HG03565 (cell line): ENCODE results near the gene GPR83.
"Not testable (repeated sequence)": the region's sequence is repeated elsewhere in the genome, so short reads cannot be mapped to it uniquely, and the experiment has no call there.

Source experiments
- ATAC-seq: cut with Tn5 transposase; IDR thresholded peaks from one replicate; pipeline ENCODE4 v1.9.1; 2021; ENCODE audit warnings: mild to moderate bottlenecking, moderate library complexity; ENCODE audit not compliant: unreplicated experiment

Gene GPR83

GRCh38 chr11:94376841-94377240 lies 24.4 kb downstream of the GPR83 start:
- no peak for ATAC-seq

- ATAC-seq, result not testable (repeated sequence)
These were observed 30.6 kb downstream of the GPR83 start for GRCh38 chr11:94370576-94370975.

- ATAC-seq, result not testable (repeated sequence)
These were observed 50.2 kb downstream of the GPR83 start for GRCh38 chr11:94350850-94351563.

GRCh38 chr11:94346311-94346710 lies 54.9 kb downstream of the GPR83 start:
- not testable (repeated sequence) for ATAC-seq

GRCh38 chr11:94343495-94343894 lies 57.7 kb downstream of the GPR83 start:
- no peak for ATAC-seq

- no peak for ATAC-seq
These were observed 59.0 kb downstream of the GPR83 start for GRCh38 chr11:94342250-94342649.

GRCh38 chr11:94338651-94339050 lies 62.6 kb downstream of the GPR83 start:
- no peak for ATAC-seq

- no peak for ATAC-seq
These were observed 65.2 kb downstream of the GPR83 start for GRCh38 chr11:94336033-94336432.

- ATAC-seq, result no peak
These were observed 68.4 kb downstream of the GPR83 start for GRCh38 chr11:94332814-94333213.

- ATAC-seq, result no peak
These were observed 70.4 kb downstream of the GPR83 start for GRCh38 chr11:94330789-94331188.

- no peak for ATAC-seq
These were observed 71.7 kb downstream of the GPR83 start for GRCh38 chr11:94329501-94329900.

GRCh38 chr11:94328587-94329080 lies 72.6 kb downstream of the GPR83 start:
- ATAC-seq, result no peak
